Esophagus squamous epithelium (tissue), 5 donors: ENCODE measurements around the gene MUL1. TPM values are rescaled to one million over a fixed set of nuclear protein-coding genes. Genes with fewer than 3 reads are reported as not detected.

Source experiments
- DNase-seq: peaks from one replicate; lab custom pipeline; 2025; lab: John Stamatoyannopoulos, UW
- H3K27ac ChIP-seq, 4 donors: fragments of 200-600 bp; sonication (generic); one replicate each; pipeline ENCODE4 v1.5.1; 2016 to 2019; ENCODE audit warnings: mild to moderate bottlenecking in 1 of 4
- H3K27me3 ChIP-seq, 4 donors: fragments of 200-600 bp; sonication (generic); 1 replicate in 3 of 4; 2 replicates in 1 of 4; pipeline versions ENCODE4 v1.5.1 to v1.6.0; 2017 to 2021; ENCODE audit warnings: antibody characterized with exemption in 1 of 4
- H3K36me3 ChIP-seq, 3 donors: fragments of 200-600 bp; sonication (generic); one replicate each; pipeline ENCODE4 v1.5.1; 2016 to 2019
- H3K4me1 ChIP-seq, 3 donors: fragments of 200-600 bp; sonication (generic); one replicate each; pipeline ENCODE4 v1.5.1; 2017 to 2019
- H3K4me3 ChIP-seq, 4 donors: fragments of 200-600 bp; sonication (generic); 1 replicate in 3 of 4; 2 replicates in 1 of 4; pipeline ENCODE4 v1.5.1; 2016 to 2019; ENCODE audit warnings: mild to moderate bottlenecking in 2 of 4, moderate library complexity in 1 of 4
- H3K9me3 ChIP-seq, 3 donors: fragments of 200-600 bp; sonication (generic); one replicate each; pipeline ENCODE4 v1.5.1; 2016 to 2019
- POLR2A ChIP-seq, 4 donors: fragments of 450-650 bp; IDR thresholded peaks; one replicate each; pipeline ENCODE4 v1.6.1; 2017; ENCODE audit warnings: antibody characterized with exemption in 4 of 4, mild to moderate bottlenecking in 4 of 4, moderate library complexity in 3 of 4
- whole genome bisulfite sequencing, 2 donors: methylation state at CpG; one replicate each; pipeline ENCODE4 v1.1.5; 2018; 5-methylcytosine and 5-hydroxymethylcytosine counted together
- intact Hi-C: fragments of 100-400 bp; cut with DNase I; formaldehyde crosslinking; loops from one replicate; pipeline ENCODE4 v1.15.0; 2022
- total RNA-seq, 4 donors: library from RNA; depleted of rRNA; stranded (reverse); fragments of >200 nt; gene quantifications; one replicate each; pipeline ENCODE4 v1.1.0, GENCODE V29; 2016
- TF ChIP-seq, protein P1 (sequence below), 6 experiments: fragments of 450-650 bp in 4 of 6; fragments of 200-600 bp in 2 of 6; sonication (generic) in 2 of 6; IDR thresholded peaks; one replicate each; pipeline ENCODE4 v1.5.1; 2016 to 2019; ENCODE audit warnings: antibody characterized with exemption in 6 of 6, mild to moderate bottlenecking in 4 of 6, moderate library complexity in 4 of 6
- donor health status: DM: yes; HTN: yes; CAD: no.

The MUL1 gene
- total RNA-seq, 4 donors from 2014 or later: 19.0 to 35.6 (median 26.2) TPM

GRCh38 chr1:20474996-20475395 lies 33.0 kb downstream of the MUL1 start:
- intact Hi-C loops: no loop called here
- H3K9me3 ChIP-seq: no peaks in the 10 kb centered on the region
- H3K4me3 ChIP-seq: no peak overlapping the region
- no peak for DNase-seq
- TF ChIP-seq, protein P1, sequence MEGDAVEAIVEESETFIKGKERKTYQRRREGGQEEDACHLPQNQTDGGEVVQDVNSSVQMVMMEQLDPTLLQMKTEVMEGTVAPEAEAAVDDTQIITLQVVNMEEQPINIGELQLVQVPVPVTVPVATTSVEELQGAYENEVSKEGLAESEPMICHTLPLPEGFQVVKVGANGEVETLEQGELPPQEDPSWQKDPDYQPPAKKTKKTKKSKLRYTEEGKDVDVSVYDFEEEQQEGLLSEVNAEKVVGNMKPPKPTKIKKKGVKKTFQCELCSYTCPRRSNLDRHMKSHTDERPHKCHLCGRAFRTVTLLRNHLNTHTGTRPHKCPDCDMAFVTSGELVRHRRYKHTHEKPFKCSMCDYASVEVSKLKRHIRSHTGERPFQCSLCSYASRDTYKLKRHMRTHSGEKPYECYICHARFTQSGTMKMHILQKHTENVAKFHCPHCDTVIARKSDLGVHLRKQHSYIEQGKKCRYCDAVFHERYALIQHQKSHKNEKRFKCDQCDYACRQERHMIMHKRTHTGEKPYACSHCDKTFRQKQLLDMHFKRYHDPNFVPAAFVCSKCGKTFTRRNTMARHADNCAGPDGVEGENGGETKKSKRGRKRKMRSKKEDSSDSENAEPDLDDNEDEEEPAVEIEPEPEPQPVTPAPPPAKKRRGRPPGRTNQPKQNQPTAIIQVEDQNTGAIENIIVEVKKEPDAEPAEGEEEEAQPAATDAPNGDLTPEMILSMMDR (IDR thresholded peaks at IDR 0.05): no peak
- TF ChIP-seq POLR2A (IDR thresholded peaks at IDR 0.05): no peak
- WGBS, 2 donors: 50 to 52% methylated on average over 5 to 6 of the region's 7 CpGs
- peaks cover 0 to 82% (median 10%) of the 10 kb centered on the region in 4 donors for H3K27me3 ChIP-seq
- H3K27ac ChIP-seq: no peak overlapping the region
- no peaks in the 10 kb centered on the region for H3K36me3 ChIP-seq
- H3K4me1 ChIP-seq: peaks cover 4 to 20% (median 6%) of the 10 kb centered on the region in 3 donors

- Histone ChIP-seq H3K9me3 (no peaks in the 10 kb centered on the region), H3K27ac (no peak overlapping the region), H3K36me3 (no peaks in the 10 kb centered on the region), H3K4me3 (no peak overlapping the region), H3K27me3 (peaks cover 0 to 76% (median 10%) of the 10 kb centered on the region in 4 donors), H3K4me1 (peaks cover 4 to 20% (median 6%) of the 10 kb centered on the region in 3 donors)
- 53 to 69% methylated on average over 2 of the region's 2 CpGs for WGBS, 2 donors
- TF ChIP-seq, protein P1 (IDR thresholded peaks at IDR 0.05): no peak
- no peak for TF ChIP-seq POLR2A (IDR thresholded peaks at IDR 0.05)
- DNase-seq: no peak
- intact Hi-C loops: no loop called here
Measured at GRCh38 chr1:20474333-20474975, 33.5 kb downstream of the MUL1 start.

- TF ChIP-seq, protein P1 (IDR thresholded peaks at IDR 0.05): no peak
- no peak for TF ChIP-seq POLR2A (IDR thresholded peaks at IDR 0.05)
- no peak for DNase-seq
- intact Hi-C loops: no loop called here
- H3K4me1 ChIP-seq: peaks cover 4 to 20% (median 6%) of the 10 kb centered on the region in 3 donors
- H3K36me3 ChIP-seq: no peaks in the 10 kb centered on the region
- no peaks in the 10 kb centered on the region for H3K9me3 ChIP-seq
- peaks cover 0 to 71% (median 10%) of the 10 kb centered on the region in 4 donors for H3K27me3 ChIP-seq
- no peak overlapping the region for H3K4me3 ChIP-seq
- WGBS, 2 donors: 81 to 89% methylated on average over 4 of the region's 4 CpGs
- no peak overlapping the region for H3K27ac ChIP-seq
Measured at GRCh38 chr1:20473894-20474293, 34.1 kb downstream of the MUL1 start.

GRCh38 chr1:20472860-20473711 lies 34.9 kb downstream of the MUL1 start:
- Histone ChIP-seq H3K36me3 (no peaks in the 10 kb centered on the region), H3K27ac (no peak overlapping the region), H3K4me1 (peaks cover 4 to 20% (median 6%) of the 10 kb centered on the region in 3 donors), H3K4me3 (no peak overlapping the region), H3K27me3 (peaks cover 0 to 67% (median 10%) of the 10 kb centered on the region in 4 donors), H3K9me3 (no peaks in the 10 kb centered on the region)
- intact Hi-C loops: no loop called here
- TF ChIP-seq POLR2A (IDR thresholded peaks at IDR 0.05): no peak
- TF ChIP-seq, protein P1 (IDR thresholded peaks at IDR 0.05): no peak
- no peak for DNase-seq
- WGBS, 2 donors: 27 to 31% methylated on average over 18 to 24 of the region's 28 CpGs

- no peak for DNase-seq
- WGBS, 2 donors: 85 to 89% methylated on average over 4 of the region's 4 CpGs
- H3K27me3 ChIP-seq: peaks cover 0 to 67% (median 7%) of the 10 kb centered on the region in 4 donors
- H3K4me1 ChIP-seq: peaks cover 4 to 16% (median 6%) of the 10 kb centered on the region in 3 donors
- intact Hi-C loops: no loop called here
- TF ChIP-seq, protein P1 (IDR thresholded peaks at IDR 0.05): no peak
- no peak for TF ChIP-seq POLR2A (IDR thresholded peaks at IDR 0.05)
- H3K4me3 ChIP-seq: no peak overlapping the region
- H3K36me3 ChIP-seq: no peaks in the 10 kb centered on the region
- H3K9me3 ChIP-seq: no peaks in the 10 kb centered on the region
- no peak overlapping the region for H3K27ac ChIP-seq
Measured at GRCh38 chr1:20472121-20472520, 35.8 kb downstream of the MUL1 start.
